ENCODE data around the gene KCNA5. TPM values are rescaled to one million over a fixed set of nuclear protein-coding genes. Genes with fewer than 3 reads are reported as not detected.

Gene KCNA5
- total RNA-seq, 1 experiment from 2014 or later: not detected

DNA sequence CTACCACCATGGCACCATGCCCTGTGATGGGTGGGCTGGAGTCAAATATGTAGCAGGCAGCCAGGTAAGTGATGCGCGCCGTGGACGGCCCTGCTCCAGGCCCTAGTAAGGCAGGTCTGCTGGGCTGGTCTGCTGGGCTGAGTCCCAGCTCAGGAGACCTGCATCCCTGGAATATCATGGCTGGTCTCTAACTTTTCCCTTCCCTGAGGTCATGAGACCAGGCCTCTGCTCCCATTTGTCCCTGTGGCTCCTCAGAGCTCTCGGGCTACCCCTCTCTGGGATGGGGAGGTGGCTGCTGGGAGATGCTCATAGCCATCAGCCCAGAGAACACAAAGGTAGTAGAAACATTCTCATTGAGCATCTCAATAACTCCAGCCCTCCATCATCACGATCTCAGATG is 19.8 kb upstream of the KCNA5 start:
- H3K27me3 ChIP-seq (ENCODE audit: insufficient read depth, low read length): peaks cover 47% of the 10 kb centered on the region
- no peaks in the 10 kb centered on the region for H3K36me3 ChIP-seq (ENCODE audit: control insufficient read depth in 1 of 2, insufficient read depth in 2 of 2, low read length in 2 of 2)
- no peak overlapping the region for H2AFZ ChIP-seq (ENCODE audit: low read depth, low read length, poor library complexity, severe bottlenecking)
- intact Hi-C loops (cut with micrococcal nuclease): loop anchor here (2.0 to 5.0 kb wide), 2 partner anchors 487 to 773 kb away; no protein-coding TSS in a partner anchor
- H3K27ac ChIP-seq (ENCODE audit: low read depth, low read length): no peak overlapping the region
- no peaks in the 10 kb centered on the region for H3K9me2 ChIP-seq (ENCODE audit: insufficient read depth)
- ChIA-PET CTCF (interaction anchor here (0.8 kb wide), 1 partner anchor 59 kb away, joined by 4 read pairs; no protein-coding TSS in a partner anchor), RAD21 (ENCODE audit: low non-redundant PET in 1 of 2, low total read pairs in 2 of 2, uncharacterized antibody in 2 of 2, unreplicated experiment in 2 of 2) (no interaction called here), POLR2A (no interaction called here)
- H3K4me1 ChIP-seq (ENCODE audit: control insufficient read depth in 1 of 2, insufficient read depth in 2 of 2, low read length in 2 of 2): no peaks in the 10 kb centered on the region
- H3K9ac ChIP-seq (ENCODE audit: low read length): no peak overlapping the region
- no peak for ATAC-seq
- no peak for DNase-seq (ENCODE audit: low read depth, low spot score)
- no peaks in the 10 kb centered on the region for H3K79me2 ChIP-seq (ENCODE audit: insufficient read depth, low read length)
- TF ChIP-seq, protein P1, sequence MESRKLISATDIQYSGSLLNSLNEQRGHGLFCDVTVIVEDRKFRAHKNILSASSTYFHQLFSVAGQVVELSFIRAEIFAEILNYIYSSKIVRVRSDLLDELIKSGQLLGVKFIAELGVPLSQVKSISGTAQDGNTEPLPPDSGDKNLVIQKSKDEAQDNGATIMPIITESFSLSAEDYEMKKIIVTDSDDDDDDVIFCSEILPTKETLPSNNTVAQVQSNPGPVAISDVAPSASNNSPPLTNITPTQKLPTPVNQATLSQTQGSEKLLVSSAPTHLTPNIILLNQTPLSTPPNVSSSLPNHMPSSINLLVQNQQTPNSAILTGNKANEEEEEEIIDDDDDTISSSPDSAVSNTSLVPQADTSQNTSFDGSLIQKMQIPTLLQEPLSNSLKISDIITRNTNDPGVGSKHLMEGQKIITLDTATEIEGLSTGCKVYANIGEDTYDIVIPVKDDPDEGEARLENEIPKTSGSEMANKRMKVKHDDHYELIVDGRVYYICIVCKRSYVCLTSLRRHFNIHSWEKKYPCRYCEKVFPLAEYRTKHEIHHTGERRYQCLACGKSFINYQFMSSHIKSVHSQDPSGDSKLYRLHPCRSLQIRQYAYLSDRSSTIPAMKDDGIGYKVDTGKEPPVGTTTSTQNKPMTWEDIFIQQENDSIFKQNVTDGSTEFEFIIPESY (IDR thresholded peaks at IDR 0.05; ENCODE audit: extremely low read depth, insufficient replicate concordance, low read length): no peak
- no peaks in the 10 kb centered on the region for H3K9me3 ChIP-seq (ENCODE audit: control insufficient read depth in 1 of 2, insufficient read depth in 1 of 2, low read depth in 1 of 2, low read length in 2 of 2)
- H3K4me2 ChIP-seq (ENCODE audit: low read length): no peak overlapping the region
- BruUV-seq (replicated peaks): no TSS peak
- no peak overlapping the region for H3K4me3 ChIP-seq (replicated peaks in 1 of 2; ENCODE audit: low read depth in 1 of 2, low read length in 2 of 2)
- H4K20me1 ChIP-seq (ENCODE audit: insufficient read depth): no peaks in the 10 kb centered on the region

GRCh38 chr12:5026342-5026938 is 17.2 kb upstream of the KCNA5 start:
- no peaks in the 10 kb centered on the region for H4K20me1 ChIP-seq (ENCODE audit: insufficient read depth)
- no peaks in the 10 kb centered on the region for H3K79me2 ChIP-seq (ENCODE audit: insufficient read depth, low read length)
- ChIA-PET CTCF (no interaction called here), POLR2A (no interaction called here), RAD21 (ENCODE audit: low non-redundant PET in 1 of 2, low total read pairs in 2 of 2, uncharacterized antibody in 2 of 2, unreplicated experiment in 2 of 2) (no interaction called here)
- peaks cover 0 to 2% of the 10 kb centered on the region in 2 experiments; a peak in 1 of 4 replicates for H3K4me1 ChIP-seq (ENCODE audit: control insufficient read depth in 1 of 2, insufficient read depth in 2 of 2, low read length in 2 of 2)
- no peak overlapping the region for H3K27ac ChIP-seq (ENCODE audit: low read depth, low read length)
- H3K9me3 ChIP-seq (ENCODE audit: control insufficient read depth in 1 of 2, insufficient read depth in 1 of 2, low read depth in 1 of 2, low read length in 2 of 2): no peaks in the 10 kb centered on the region
- no peak for ATAC-seq
- H2AFZ ChIP-seq (ENCODE audit: low read depth, low read length, poor library complexity, severe bottlenecking): no peak overlapping the region
- DNase-seq (ENCODE audit: low read depth, low spot score): no peak
- no TSS peak for BruUV-seq (replicated peaks)
- no peak for TF ChIP-seq RAD21 (IDR thresholded peaks at IDR 0.05; ENCODE audit: low read depth)
- TF ChIP-seq, protein P2, sequence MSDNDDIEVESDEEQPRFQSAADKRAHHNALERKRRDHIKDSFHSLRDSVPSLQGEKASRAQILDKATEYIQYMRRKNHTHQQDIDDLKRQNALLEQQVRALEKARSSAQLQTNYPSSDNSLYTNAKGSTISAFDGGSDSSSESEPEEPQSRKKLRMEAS (IDR thresholded peaks at IDR 0.05): no peak
- no peaks in the 10 kb centered on the region for H3K36me3 ChIP-seq (ENCODE audit: control insufficient read depth in 1 of 2, insufficient read depth in 2 of 2, low read length in 2 of 2)
- peaks cover 52% of the 10 kb centered on the region for H3K27me3 ChIP-seq (ENCODE audit: insufficient read depth, low read length)
- H3K9ac ChIP-seq (ENCODE audit: low read length): no peak overlapping the region
- H3K4me3 ChIP-seq (replicated peaks in 1 of 2; ENCODE audit: low read depth in 1 of 2, low read length in 2 of 2): no peak overlapping the region
- H3K9me2 ChIP-seq (ENCODE audit: insufficient read depth): no peaks in the 10 kb centered on the region
- H3K4me2 ChIP-seq (ENCODE audit: low read length): no peak overlapping the region
- intact Hi-C loops (cut with micrococcal nuclease): no loop called here

Data from HCT116 (cell line).